GM10847 (cell line): ENCODE measurements around the gene RAB27A.

ENCODE experiments used
- POLR2A ChIP-seq: IDR thresholded peaks from 2 replicates; pipeline ENCODE4 v1.6.1; 2011; ENCODE audit not compliant: insufficient read length; ENCODE audit errors: extremely low read depth

The RAB27A gene

DNA sequence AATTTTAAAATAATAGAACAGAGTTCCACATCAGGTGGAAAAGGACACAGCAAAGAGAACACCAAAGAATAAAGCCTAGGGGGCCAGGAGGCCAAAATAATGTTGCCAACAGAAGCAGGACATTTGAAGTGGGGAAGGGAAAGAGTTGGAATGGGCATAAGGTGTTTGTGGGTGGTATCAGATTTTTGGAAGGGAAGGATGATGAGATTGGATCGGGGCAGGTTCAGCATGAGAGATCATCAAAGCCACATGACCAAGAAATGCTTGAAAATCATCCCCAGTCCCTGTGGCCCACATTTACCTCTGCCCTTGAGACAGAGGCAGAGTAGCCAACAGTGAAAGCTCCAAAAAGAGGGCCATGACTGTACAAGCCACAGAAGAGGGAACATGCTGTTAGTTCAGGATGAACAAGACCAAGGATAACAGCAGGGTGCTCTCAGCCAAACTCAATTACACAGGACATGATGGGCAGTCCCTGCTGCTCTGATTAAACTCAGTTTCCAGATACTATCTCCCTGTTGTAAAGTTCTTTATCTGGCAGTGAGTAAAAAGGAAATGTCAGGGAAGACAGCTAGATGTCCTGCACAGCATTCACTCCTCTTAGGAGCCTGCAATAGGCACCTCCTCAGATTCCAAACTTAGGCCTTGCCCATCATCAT, 32.5 kb downstream of the RAB27A start:
- TF ChIP-seq POLR2A = no peak

DNA sequence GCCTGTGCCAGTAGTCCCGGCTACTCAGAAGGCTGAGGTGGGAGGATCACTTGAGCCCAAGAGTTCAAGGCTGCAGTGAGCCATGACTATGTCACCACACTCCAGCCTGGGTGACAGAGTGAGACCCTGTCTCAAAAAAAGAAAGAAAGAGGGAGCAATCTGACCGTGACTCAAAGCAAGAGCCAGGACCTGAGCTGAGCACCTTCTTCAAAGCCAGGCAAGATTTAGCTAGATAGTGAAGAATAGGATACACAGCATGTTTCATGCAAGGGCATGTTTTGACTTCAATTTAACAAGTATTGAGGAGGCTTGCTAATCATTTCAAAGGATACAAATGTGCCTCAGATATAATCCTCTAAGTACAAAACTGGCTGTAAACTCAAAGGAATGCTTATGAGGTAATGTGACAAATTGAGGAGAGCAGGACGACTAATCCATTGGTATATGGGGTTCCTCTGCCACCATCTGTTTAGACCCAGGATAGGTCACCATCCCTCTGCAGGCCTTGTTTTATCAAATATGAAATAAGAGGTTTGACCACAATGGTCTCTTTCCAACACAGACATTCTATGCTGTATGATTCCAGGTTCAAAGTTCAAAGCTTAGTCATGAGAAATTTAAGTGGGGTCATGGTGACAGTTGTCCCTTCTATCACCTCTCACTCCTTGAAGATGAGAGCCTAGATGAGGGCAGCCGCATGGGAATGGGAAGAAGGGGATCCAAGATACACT, 33.2 kb downstream of the RAB27A start:
- no peak for TF ChIP-seq POLR2A

DNA sequence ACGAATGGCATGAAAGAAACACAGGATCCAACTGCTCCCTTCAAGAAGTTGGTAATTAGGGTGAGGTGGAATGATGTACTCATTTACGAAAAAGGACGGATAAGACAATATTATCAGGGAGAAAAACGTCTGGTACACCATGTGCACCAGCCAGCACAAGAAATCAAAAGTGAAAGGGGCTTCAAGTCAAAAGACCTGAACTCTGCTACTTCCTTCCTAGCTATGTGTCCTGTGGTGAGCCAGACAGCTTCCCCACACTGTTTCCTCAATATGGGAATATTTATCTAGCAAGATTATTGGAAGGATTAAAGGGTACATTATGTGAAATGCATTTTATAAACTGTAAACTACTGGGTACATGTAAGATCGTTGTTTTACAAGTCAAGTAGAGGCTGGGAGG, 33.9 kb downstream of the RAB27A start:
- TF ChIP-seq POLR2A = no peak

DNA sequence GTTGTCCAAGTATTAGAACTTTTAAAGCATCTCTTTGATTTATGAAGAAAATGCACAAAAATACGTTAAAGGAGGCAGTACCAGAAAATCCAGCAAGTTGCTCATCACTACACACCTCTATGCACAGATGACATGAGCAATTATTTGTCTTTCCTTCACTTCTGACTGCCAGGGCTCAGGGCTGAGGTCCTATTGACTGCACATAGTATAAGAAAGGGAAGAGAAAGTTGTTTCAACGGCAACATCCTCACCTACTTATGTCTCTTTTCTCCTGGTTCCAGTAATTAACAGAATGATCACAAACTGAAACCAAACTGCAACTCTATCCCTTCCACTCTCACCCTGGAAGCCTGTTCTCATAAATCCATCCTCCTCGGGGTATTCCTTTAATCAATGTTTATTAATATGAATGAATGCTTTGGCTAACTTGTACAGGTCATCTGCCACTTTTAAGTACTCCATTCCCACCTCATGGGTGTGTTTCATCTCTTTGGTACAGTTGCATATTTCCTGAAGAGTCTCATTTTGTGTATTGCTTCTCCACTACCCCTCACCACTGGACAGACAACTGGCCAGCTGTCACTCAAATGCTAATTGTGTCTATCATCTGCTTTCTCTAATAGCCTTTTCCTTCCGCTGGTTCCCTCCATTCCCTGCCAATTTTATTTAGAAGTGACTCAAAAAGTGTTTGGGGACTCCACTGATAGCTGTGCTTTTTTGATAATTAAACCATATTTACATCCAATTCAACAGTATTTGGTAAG, 34.5 kb downstream of the RAB27A start:
- no peak for TF ChIP-seq POLR2A

DNA sequence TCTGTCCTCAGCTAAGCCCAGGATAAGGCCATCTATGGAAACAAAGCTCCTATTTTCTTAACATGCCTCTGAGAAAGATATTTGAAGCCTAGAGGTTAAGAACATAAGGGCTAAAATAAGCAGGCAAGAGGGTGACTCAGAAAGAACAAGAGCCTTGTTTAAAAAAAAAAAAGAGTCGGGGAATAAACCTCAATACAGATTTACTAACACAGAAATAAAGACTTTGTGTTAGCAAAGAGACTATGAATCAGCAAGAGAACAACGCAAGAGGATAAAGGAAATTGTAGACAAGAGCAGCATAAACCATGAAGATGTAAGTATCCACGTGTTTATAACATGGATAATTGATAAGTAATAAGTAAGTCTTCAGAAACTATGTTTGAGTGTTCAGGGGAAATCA, 36.0 kb downstream of the RAB27A start:
- no peak for TF ChIP-seq POLR2A

DNA sequence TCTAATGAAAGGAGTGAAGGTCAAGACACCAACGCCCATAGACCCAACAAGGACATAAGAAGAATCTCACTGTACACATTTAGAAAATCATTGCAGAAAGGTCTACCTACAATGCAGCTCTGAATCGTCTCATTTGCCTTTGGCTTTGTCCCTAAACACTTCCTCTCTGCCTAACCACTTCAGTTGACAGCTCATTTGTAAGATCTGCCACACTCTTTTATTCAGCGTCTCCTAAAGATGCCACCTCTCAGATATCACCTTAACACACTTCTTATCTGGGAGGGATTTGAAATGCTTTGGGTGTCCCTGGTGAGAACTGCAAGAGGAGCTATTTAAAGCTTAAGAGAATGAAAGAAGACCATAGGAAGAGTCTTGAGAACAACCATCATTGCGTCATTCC, 38.7 kb downstream of the RAB27A start:
- no peak for TF ChIP-seq POLR2A

DNA sequence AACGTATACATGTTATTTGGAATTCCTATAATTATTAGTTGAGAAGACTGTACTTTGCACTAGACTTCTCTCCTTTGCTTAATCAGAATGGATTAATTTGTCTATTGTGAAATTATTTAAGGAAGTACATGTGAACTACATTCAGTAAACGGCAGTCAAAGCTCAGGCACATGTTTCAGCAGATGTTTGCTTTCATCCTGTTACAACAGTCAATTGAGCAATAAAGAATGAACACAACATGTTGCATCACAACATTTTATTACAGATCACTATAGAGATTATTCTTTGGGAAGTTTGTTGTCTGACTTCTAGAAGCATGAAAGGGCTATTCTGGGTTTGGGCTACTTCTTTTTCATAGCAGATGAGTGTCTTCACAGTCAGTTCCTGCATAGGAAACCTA, 39.2 kb downstream of the RAB27A start:
- no peak for TF ChIP-seq POLR2A

DNA sequence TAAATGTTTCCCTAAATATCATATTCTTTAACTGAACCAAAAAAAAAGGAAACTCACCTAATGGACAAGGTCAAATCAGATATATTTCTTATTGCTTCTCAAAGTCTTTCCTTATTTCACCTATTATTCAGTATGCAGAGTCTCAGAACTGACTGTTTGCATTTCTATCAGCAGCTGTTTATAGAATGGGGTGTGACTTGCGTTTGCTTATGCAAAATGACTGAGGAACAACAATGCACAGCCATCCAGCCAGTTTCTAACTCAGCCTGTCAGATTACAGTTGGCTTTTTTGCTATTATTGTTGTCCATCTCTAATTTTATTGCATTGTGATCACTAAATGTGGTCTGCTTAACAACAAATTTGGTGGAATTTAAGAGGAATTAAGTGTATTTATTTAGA, 40.7 kb downstream of the RAB27A start:
- no peak for TF ChIP-seq POLR2A

DNA sequence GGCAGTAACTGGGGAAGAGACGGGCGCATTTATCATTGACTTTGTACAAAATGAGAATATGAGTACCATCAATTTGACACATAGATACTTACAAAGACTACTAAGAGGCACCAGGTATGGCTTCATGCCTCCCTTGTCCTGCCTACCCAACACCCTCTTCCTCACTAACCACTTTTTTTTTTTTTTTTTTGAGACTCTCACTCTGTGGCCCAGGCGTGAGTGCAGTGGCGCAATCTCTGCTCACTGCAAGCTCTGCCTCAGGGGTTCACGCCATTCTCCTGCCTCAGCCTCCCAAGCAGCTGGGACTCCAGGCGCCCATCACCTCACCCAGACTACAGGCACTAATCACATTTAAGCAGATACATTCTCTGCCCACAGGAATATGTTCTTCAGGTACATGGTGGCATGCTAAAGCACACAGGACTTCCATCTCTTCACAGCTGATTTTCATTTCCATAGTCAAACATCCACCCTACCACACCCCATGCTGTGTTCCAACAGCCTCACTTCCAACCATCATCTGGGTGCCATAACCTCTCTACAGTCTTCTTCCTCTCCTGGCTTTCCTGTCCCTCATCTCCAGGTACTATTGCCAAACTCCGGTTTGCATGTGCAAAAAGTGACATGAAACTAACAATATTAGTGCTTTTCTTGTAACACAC, 41.7 kb downstream of the RAB27A start:
- TF ChIP-seq POLR2A = no peak

DNA sequence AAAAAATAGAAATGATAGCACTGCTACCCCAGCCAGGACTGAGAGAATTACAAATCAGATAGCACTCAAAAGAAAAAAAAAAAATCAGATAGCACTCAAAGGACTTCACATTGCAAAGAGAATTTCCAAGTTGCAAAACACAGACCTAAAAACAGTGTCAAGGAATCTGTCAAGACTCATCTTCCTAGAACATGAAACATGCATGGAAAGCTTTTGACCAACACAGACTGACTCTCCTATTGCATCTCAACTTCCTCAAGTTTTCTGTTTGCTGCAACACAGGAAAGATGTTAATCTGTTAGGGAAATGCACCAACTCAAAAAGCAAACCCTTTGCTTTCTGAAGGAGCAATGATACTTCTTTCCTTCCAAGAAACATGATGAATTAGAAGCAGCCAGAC, 42.3 kb downstream of the RAB27A start:
- TF ChIP-seq POLR2A = no peak

DNA sequence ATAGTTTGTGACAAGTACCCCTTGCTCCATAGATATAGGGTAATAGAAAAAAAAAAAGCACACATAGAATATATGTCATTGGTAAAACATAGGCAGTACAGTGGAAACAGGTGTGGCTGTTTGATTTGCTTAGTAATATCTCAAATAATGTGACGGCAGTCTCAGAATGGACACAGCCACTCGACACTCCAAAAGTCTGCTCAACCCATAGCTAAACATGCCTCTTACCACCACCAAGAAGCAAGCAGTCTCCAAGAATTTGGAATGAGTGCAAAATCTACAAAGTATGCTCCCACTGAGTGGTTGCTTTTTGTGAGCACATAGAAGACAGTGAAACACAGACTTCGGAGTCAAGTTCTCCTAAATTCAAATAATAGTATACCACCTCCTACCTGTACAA, 43.0 kb downstream of the RAB27A start:
- TF ChIP-seq POLR2A = no peak

DNA sequence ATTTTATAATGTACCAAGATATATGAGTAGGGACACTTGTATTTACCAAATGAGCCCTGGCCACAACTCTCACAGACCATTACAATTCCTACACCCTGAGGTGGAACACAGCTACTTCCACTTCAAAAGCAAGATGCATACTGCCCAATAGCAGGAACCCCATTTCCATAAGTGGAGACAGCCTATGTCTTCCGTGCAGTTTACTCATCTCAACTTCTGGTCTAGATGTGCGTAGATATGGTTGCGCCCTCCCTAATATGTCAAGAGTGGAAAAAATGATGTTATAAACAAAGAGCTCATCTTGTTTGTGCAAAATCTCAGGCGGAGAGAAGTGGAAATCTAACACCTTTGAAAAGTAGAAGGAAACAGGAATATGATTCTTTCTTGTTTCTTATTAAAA, 44.6 kb downstream of the RAB27A start:
- TF ChIP-seq POLR2A = no peak

DNA sequence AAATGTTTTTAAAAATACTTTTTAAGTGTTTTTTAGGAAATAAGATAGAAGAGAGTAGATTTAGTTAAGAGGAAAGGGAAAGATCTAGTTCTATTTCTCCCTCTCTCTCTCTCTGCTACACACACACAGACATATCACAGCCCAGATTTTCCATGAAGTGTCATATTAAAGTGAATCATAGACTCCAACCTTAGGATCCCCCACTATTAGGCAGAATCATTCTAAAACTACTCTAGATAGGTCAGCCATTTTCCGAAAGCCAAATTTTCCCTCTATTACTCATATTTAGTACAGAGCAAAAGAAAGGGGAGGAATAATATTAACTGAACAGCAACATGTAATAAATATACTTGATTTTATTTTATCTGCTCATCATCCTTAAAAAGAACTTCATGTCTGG, 47.7 kb downstream of the RAB27A start:
- no peak for TF ChIP-seq POLR2A

DNA sequence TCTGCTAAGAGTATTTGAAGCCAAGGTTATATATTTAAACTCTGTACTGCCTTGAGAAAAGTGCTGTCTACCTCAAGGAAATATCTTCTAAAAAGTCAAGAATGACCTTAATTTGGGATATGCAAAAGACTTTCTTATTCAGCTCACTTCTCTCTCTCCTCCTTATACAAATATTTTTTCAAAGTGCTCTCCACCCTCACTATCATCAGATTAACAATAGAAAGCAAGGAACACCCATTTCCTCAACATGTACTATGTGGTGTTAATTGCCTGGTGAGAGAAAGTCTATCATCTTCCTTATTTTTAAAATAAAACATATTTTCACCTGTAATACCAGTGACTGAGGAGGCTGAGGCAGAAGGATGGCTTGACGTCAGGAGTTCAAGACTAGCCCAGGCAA, 48.4 kb downstream of the RAB27A start:
- no peak for TF ChIP-seq POLR2A

DNA sequence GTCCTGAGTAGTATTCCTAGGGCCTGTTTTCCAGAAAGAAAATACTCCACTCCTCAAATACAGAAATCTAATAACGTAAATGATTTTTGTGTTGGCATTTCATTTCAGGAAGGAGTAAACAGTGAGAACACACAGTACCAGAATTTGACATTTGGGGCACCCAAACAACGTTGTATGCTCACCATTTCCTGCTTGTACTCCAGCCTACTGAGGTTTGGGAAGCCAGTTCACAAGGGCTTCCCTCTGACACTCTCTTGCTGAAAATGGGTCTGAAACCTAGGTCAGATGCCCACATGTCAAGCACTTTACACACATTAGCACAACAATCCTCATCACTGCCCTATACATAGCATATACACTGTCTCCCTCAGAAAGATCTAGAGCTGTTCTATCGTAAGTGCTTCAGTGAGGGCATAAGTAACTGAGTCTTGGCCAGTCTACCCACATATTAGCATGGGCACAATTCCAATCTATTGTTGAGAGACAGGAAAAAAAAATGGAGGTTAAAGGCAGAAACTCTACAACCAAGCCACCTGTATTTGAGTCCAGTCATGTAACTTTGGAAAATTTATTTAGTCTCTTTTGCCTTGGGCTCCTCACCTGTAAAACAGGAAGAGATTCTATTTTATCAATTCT, 49.4 kb downstream of the RAB27A start:
- TF ChIP-seq POLR2A = no peak
